COLO668 (cell line): ENCODE data around the gene AFTPH.

Source experiments
- DNase-seq: peaks from one replicate; lab custom pipeline; 2025; ENCODE audit not compliant: unreplicated experiment; lab: John Stamatoyannopoulos, UW

AFTPH gene

DNA sequence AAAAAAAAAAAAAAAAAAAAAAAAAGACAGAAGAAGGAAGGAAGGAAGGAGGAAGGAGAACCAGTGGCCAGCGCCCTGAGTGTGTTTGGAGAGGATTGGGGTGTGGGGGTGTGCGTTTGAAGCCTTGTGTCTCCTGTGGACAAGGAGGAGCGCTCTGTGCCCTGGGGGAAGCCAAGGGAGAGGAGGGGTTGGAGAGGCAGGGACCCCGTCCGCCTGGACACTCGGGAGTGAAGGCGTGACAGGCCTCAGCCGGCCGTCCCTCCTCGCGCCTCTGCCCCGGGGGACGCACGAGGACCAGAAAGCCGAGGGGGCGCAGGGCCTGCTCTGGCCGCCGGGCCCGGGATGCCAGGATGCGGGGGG is 84.7 kb downstream of the AFTPH start:
- DNase-seq = no peak

GRCh38 chr2:64609227-64609941 is 85.3 kb downstream of the AFTPH start:
- peak; percentile 82 for DNase-seq

DNA sequence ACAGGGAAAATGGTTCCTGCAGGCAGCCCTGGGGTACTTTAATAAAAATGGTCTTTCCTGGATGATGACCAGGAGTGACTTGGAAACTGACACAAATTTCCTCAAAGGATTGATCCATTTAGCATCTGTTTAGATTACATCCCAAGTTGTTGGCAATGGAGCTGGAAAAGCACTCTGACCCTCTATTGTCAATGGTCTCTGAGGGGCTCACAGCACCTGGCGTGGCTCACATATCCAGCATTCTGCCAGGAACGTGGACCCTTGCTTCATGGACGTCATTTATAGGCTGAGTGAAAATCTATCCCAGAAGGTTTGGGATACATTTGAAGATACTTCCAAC is 85.8 kb downstream of the AFTPH start:
- DNase-seq = no peak

- DNase-seq = no peak
These were observed 86.3 kb downstream of the AFTPH start for GRCh38 chr2:64610316-64610855.

DNA sequence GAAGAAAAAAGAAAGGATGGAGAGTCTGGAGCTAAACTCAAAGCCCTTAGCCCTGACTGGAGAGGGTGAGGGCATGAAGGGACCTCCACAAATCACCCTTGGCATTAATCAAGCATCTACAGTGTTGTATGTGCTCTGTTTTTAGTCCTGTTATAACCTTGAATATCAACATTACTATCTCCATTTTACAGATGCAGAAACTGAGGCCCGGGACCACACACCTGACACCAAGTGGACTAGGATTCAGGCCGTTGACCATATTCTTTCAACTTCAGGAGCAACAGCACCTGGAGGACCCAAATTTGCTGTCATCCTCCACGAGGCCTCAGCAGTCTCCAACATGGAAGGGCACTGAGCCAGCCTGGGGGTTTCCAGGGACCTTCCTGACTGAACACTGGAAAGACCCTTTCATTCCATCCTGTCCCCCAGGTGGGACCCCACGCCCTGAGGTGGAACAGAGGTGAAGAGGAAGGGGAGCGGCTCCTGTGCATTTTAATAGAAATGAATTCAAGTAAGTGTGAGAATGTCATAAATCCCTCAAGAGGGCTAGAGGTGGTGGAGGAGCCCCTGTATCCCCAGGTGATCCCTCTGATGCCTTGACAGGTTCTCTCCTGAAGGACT is 88.6 kb downstream of the AFTPH start:
- DNase-seq = no peak

GRCh38 chr2:64613276-64613675 is 89.1 kb downstream of the AFTPH start:
- DNase-seq = no peak

DNA sequence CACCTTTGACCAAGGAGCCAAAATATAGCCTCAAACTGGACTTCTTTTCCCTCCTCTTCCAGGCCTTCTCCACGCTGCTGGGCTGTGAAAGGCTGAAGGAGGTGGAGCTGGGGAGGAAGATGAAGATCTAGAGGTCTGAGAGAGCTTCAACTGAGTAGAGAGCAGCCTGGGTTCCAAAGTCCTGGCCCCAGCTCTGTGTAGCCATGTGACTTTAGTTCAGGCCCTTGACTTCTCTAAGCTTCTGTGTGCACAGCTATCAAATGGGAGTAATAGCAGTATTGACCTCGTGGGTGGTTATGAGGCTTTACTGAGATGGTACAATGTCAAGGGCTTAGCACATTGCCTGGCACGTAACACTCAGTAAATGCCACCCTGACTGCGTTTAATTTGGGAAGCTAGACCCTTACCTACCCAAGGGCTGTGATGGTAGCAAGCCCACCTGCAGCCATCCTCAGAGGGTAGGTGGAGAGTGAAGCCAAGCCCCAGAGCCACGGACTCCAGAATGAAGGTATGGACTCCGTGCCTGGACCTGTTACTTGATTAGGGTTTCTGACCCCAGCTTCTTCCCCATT is 91.2 kb downstream of the AFTPH start:
- no peak for DNase-seq

- DNase-seq = no peak
These were observed 91.9 kb downstream of the AFTPH start for GRCh38 chr2:64615844-64616536.

- DNase-seq = no peak
These were observed 93.6 kb downstream of the AFTPH start for GRCh38 chr2:64617631-64618151.

DNA sequence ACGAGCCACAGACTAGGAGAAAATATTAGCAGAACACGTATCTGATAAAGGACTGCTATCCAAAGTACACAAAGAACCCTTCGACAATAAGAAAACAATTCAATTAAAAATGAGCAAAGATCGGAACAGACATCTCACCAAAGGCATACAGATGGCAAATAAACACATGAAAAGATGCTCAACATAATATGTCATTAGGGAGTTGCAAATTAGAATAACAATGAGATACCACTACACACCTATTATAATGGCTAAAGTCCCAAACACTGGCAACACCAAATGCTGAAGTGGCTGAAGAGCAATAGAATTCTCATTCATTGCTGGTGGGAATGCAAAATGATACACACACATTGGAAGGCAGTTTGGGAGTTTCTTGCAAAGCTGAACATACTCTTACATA is 96.5 kb downstream of the AFTPH start:
- no peak for DNase-seq

DNA sequence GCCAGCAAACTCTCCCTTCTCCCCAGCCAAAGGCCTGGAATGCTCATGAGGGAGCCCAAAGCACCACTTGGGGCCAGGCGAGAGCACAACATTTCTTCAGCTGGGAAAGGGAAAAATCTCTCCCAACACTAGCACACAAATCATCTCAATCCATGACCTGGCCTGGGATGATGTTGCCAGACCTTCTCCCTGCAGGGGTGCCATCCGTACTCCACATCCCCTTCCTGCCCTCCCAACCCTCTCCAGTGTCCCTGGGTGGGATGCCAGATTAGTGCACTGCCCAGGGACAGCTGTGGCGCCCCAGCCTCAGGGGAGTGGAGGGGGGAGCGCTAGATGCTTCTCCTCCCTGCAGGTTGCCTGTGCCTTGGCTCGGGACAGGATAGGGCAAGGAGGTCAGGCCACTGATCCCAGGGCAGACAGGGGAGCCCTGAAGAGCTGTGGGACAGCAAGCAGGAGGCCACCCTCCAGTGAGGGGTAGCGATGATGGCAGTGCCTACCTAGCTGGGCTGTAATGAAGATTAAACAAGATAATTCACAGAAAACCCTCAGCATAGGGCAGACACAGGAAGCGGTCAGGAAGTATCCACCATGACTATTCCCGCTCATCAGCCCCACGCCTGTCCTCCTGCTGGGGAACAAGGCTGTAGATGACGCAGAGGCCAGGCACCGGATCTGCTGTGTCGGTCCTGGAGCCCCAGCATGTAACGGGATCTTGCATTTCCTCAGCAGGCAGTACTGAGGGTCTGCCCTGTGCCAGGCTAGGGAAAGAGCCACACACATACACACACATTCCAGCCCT is 98.5 kb downstream of the AFTPH start:
- no peak for DNase-seq

DNA sequence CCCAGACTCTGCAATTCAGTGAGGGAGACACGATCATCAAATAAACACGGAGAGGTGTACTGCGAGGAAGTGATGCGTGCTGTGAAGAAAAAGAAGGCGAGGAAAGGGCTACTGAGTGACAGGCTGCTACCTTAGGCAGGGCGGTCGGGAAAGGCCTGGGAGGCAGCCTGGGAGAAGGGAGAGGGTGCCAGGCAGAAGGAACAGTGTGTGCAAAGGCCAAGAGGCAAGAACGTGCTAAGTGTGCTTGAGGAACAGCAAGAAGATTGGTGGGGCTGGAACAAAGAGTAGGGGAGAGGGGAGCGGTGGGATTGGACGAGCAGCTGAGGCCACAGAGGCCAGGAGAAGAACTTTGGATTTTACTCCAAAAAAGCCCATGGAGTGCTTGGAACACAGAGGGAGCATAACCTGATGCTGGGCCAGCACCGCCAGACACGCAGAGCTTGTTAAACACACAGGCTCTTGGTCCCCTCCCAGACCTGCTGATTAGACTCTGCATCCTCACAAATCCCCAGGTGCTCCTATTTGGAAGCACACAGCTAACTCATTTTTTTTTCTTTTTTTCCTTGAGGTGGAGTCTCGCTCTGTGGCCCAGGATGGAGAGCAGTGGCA is 99.2 kb downstream of the AFTPH start:
- no peak for DNase-seq

- no peak for DNase-seq
These were observed 100.0 kb downstream of the AFTPH start for GRCh38 chr2:64624108-64624610.

DNA sequence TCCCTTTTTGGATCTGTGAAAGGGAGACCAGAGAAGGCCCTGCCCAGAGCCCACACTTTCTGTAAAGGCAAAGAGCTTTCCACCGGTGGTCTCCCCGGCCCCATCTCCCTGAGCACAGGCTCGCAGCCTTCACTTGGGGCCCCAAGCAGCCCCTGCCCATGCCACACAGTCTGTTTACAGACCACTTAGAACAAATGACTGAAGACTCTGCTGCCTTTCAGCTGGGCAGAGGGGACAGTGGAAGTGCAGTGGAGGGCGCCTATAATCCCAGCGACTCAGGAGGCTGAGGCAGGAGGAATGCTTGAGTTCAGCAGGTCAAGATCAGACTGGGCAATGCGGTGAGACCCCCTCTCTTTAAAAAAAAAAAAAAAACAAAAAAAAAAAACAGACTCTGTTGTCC is 100.7 kb downstream of the AFTPH start:
- DNase-seq = no peak

GRCh38 chr2:64625299-64626145 is 101.4 kb downstream of the AFTPH start:
- no peak for DNase-seq

GRCh38 chr2:64626146-64626809 is 102.2 kb downstream of the AFTPH start:
- no peak for DNase-seq

- DNase-seq = peak; percentile 84
These were observed 103.0 kb downstream of the AFTPH start for GRCh38 chr2:64626963-64627760.
